Central memory CD4-positive, alpha-beta T cell (primary cell): ENCODE data around the gene FNDC10.
A peak's percentile ranks its signal among the peaks of the same experiment; 100 is the strongest.
"Not testable (repeated sequence)": the region's sequence is repeated elsewhere in the genome, so short reads cannot be mapped to it uniquely, and the experiment has no call there.

Source experiments
- DNase-seq: peaks from one replicate; pipeline ENCODE4 v3.0.0; 2022

The FNDC10 gene

GRCh38 chr1:1598051-1598719 lies 1.8 kb downstream of the FNDC10 start:
- no peak for DNase-seq

GRCh38 chr1:1597275-1597930 lies 2.5 kb downstream of the FNDC10 start:
- no peak for DNase-seq

DNA sequence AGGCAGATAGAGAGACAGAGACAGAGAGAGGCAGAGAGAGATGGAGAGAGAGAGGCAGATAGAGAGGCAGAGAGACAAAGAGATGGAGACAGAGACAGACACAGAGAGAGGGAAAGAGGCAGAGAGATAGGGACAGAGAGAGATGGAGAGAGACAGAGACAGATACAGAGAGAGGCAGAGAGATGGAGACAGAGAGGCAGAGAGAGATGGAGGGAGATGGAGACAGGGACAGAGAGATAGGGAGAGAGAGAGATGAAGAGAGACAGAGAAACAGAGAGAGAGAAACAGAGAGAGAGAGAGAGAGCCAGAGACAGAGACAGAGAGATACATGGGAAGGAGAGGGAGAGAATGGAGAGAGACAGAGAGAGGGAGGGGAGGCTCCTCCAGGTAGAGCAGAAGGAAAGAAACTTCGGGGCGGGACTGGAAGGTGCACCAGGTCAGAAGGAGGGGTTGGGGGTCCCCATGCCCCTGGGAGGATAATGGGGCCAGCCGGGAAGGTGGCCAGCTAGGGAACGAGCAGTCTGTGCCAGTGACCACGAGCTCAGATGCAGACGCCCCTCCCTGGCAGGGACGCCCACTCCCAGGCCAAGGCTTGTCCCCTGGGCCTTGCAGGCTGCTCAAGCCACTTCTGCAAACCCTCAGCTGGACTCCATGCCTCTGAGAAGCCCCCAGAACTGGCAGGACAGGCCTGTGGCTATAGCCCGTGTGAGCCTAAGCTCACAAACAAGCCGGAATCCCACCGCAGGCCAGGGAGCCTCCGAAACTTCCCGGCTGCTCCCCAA lies 3.3 kb downstream of the FNDC10 start:
- no peak for DNase-seq

GRCh38 chr1:1595341-1595740 lies 4.6 kb downstream of the FNDC10 start:
- not testable (repeated sequence) for DNase-seq

- no peak for DNase-seq
These were observed 5.2 kb downstream of the FNDC10 start for GRCh38 chr1:1594602-1595260.

DNA sequence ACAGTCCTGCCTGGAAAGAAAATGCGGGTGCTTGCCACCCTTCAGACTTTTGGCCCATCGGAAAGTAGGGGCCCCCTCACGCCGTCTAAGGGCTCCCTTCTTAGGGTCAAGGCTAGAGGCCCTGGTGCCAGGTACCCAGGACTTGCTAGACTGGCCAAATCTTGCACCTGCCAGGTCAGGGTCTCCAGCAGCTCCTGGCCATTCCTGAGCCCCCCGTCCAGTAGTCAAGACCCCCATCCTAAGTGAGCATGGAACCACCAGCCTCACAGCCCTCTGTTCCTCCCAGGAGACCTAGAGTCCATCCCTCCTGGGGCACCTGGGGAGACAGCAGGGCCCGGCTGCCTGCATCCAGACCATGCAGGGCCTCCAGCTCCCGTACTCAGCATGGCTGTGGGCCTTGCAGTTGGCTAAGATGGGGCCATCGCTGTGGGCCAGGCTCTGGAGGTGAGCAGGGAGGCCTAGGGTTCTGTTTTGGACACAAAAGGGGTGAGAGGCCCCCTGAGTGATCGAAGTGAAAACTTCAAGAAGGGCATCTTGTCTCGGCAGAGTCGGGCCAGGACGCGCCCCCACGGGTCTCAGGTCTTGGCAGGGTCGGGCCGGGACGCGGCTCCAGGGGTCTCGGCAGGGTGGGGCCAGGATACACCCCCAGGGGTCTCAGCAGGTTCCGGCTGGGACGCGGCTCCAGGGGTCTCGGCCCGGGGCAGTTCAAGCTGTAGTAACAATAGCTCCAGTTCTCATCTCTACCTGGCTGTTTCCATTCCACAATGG lies 5.9 kb downstream of the FNDC10 start:
- DNase-seq = no peak

DNA sequence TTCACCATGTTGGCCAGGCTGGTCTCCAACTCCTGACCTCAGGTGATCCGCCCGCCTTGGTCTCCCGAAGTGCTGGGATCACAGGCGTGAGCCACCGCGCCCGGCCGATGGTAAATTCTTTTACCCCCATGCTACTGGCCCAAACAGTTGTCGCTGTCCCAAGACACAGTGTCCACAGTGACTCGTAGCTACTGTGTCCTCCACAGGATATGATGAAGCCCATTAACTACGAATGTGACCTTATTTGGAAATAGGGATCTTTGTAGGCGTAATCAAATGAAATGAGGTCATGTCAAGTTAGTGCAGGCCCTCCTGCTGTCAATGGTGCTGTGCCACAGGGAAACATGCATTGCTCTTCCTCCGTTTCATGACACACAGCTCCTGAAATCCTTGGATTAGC lies 8.5 kb downstream of the FNDC10 start:
- no peak for DNase-seq

DNA sequence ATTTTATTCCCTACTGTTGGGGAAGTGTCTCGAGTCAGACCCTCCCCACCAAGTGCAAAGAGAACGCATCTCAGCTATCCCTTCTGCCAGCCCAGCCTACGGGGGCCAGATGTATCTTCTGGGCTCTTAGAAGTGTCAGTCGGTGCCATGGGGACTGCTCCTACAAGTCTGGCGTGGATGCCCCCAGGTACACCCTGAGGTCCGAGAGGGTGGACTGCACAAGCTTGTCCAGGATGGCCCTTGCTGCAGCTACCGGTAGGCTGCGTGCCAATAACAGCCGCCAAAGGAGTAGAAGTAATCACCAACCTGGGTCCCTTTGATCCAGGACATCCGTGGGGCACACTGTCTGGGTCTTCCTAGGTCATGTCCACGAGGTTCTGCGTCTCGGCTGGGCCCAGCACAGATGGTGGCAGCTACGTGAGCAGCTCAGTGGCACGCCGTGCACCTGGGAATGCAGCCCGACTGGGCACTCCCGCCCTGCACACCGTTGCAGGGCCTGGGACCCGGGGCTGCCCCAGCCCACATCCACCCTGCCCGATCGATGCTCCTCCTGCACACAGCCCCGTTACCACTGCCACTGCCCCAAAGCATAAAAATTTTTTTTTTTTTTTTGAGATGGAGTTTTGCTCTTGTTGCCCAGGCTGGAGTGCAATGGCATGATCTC lies 16.5 kb downstream of the FNDC10 start:
- no peak for DNase-seq

DNA sequence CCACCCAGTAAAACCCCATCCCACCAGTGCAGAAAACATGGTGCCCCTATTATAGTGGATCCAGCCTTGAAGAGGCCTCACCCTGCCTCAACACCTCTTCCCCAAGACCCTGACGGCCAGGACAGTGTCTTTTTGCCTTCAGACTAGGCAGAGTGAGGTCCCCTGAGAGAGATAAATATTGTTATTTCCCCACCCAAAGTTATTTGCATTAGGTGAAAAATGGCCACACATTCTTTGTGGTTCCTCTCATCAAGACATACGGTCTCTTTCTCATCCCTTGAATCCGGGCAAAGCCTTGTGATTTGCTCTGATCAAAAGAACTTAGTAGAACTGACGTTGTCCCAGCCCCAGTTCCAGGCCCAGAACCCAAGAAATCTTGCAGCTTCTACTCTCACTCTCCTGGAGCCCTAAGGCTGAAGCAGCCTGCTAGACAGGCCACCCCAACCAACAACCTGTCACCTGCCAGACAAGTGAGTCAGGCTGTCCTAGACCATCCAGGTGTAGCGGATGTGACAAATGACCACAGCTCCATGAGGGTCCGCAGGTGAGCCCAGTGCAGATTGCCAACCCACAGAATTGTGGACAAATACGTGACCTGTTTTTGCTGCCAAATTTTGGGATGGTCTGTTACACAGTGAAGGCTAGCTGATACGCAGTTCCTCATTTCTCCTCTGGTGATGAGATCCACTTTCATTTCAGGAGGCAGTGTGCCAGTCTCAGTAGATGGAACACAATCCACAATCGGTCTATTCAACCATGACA lies 17.2 kb downstream of the FNDC10 start:
- no peak for DNase-seq

GRCh38 chr1:1578371-1578940 lies 21.5 kb downstream of the FNDC10 start:
- no peak for DNase-seq

DNA sequence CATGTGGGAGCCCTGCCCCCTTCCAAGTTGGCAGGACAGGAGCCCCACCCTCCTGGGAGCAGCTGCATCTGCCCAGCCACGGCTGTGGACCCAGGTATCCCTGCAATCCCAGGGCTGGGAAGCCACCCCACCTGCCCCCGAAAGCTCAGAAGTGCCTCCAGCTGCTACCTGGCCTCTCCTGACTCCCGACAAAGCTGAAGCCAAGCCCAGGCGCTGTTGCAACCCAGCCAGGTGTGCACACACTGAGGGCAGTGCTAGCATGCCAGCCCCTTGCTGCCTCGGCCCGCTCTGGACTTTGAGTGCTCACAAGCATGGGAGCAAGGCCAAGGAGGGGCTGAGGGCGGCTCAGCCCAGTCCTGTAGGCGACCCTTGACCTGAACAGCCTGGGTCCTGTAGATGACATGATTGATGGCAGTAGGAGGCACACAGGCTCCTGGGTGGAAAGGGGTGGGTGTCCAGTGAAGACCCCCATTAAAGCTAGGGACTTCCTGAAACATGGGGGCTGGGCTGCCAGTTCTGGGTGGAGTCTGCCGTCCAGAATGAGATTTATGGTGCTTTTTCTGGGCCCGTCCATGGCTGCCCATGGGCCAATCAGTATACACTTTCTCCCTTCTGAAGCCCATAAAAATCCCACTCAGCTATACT lies 22.4 kb downstream of the FNDC10 start:
- DNase-seq = no peak

DNA sequence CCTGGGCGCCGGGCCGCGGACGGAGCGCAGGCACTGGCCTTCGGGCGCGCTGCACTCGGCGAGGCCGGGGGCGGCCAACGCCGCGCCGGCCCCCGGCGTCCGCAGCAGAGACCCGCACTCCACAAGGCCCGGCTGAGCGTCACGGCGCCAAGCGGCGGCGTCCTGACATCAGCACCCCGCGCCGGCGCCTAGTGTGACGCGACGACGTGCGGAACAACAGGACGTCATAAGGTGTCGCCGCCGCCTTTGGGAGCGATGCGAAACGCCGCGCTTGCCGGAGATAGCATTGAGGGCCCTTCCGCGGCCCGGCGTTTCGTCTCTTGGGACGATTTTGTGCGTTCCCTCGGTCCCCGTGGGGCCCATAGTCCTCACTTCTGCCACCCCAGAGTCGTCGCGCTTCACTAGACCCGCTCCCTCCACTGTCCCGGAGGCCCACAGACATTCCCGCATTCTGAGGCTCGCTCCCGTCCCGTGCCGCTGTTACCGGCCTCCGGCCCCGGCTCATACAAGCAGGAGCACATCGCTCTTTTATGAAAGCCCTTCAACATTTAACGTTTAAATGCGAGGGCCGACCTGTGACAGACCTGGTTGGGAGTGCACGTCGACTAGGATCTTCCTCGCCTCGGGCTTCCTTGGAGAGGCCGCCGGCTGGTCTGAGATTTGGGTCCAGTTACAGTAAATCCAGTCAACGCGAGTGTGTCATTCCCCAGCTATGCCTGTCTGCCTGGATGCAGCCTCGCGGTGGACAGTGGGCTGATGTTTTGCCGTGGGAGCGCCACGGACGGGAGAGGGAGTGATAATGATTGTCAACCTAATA lies 25.0 kb downstream of the FNDC10 start, which contains the start of gene SSU72:
TSS of gene SSU72 (minus strand) at position 143 of the 817 bp plus-strand sequence. CDS start 306 bp downstream, outside the sequence.
- peak; percentile 92 for DNase-seq

DNA sequence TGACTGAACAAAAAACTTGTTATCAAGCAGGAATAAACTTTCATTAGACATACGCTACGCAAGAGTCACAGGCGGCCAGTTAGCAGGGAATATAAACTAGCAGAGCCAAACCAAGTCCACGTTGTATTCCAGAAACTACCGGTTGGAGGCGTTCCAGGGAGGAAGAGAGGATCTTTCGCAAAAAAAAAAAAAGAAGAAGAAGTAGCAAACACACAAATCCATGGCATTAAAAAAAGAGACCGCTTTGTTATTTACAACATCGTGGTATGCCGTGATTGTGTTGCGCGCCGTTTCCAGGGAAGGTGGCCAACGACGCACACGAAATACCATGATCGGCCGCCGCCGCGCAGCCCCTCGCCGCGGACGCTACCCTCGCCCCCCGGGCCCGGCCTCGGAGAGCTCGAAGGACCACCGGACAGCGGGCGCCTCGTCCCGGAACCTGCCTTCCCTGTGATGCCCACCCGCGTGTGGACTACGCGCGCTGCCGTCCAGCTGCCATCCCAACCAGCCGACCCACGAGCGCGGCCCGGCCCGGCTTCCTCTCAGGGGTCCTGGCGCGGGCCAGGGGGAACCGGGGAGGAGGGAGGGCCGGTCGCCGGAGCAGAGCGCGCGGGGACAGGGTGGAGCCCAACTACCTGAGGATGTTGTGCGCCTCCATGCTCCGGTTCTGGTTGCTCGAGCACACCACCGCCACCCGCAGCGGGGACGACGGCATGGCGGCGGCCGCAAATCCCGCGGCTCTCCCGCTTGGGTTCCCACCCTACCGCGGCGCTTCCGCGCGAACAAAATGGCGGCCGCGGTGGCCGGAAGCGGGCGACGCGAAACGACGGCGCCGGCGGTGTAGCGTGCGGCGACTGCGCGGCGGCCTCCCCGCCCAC lies 25.9 kb downstream of the FNDC10 start:
- DNase-seq = peak; percentile 14

DNA sequence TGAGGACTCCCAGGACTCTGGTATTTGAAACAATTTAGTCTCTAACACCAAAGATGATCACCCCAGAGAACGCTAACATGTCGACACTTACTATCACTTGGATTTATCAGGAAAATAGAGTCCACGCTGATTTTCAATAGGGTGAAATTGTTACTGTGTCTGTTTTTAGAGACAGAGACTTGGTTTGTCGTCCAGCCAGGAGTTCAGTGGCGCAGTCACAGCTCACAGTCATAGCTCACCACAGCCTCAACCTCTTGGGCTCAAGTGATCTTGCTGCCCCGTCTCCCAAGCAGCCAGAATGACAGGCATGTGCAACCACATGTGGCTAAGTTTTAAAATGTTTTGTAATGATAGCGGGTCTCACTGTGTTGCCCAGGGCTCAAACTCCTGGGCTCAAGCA lies 30.6 kb downstream of the FNDC10 start:
- DNase-seq = no peak

DNA sequence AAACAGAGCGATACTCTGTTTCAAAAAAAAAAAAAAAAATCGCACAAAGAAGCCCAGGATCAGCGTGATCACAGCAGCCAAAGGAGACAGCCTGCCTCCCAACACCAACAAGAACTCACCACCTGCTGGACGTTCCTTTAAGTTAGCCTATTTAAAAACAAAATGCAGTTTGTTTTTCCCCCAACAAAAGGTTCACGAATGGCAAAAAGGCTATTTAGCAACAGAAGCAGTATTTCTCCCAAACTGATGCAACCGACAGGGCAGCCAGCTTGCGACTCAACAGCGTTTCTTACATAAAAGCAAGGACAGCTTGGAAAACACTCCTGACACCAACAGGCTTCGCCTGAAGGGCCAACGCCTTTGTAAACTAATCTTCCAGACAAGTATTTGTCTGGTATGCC lies 32.0 kb downstream of the FNDC10 start:
- no peak for DNase-seq

- DNase-seq = no peak
These were observed 32.6 kb downstream of the FNDC10 start for GRCh38 chr1:1567152-1567875.

GRCh38 chr1:1565340-1565739 lies 34.6 kb downstream of the FNDC10 start:
- DNase-seq = no peak

DNA sequence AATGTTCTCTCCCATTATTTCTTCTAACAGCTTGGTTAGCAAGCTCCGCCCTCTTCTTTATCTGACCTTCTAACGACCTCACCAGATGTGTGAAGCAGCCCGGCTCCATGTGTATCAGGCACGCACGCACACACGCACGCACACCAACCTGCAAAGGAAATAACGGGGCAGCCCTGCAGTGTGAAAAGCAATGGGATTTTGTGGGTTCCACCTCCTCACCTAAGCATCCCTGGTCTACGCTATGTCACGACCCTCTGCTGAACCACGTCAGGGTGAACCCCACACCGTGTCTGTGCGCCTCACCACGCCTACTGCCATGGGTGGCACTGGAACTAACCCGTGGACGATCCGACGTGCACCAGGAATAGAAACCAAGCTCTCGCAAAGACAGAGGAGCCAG lies 35.7 kb downstream of the FNDC10 start:
- no peak for DNase-seq
